Measurements from ENCODE around the gene STXBP5L. TPM values are rescaled to one million over a fixed set of nuclear protein-coding genes. Genes with fewer than 3 reads are reported as not detected.

Gene STXBP5L
- total RNA-seq, 1 donor from 2014 or later, result not detected

- Histone ChIP-seq H3K4me3 (ENCODE audit: low read depth, low read length) (no peak overlapping the region), H3K36me3 (ENCODE audit: control insufficient read depth, insufficient read depth, low read length) (no peaks in the 10 kb centered on the region), H3K27me3 (ENCODE audit: control insufficient read depth, insufficient read depth, low read length) (no peaks in the 10 kb centered on the region)
- no peak for DNase-seq (ENCODE audit: low read depth)
- FAIRE-seq, result no peak
- no peak for TF ChIP-seq CTCF (IDR thresholded peaks at IDR 0.05; ENCODE audit: insufficient read depth, low read length, severe bottlenecking)
Measured at GRCh38 chr3:121111914-121112612, 204.1 kb downstream of the STXBP5L start.

GRCh38 chr3:121126033-121126706, 218.2 kb downstream of the STXBP5L start:
- Histone ChIP-seq H3K4me3 (ENCODE audit: low read depth, low read length) (no peak overlapping the region), H3K36me3 (ENCODE audit: control insufficient read depth, insufficient read depth, low read length) (no peaks in the 10 kb centered on the region), H3K27me3 (ENCODE audit: control insufficient read depth, insufficient read depth, low read length) (no peaks in the 10 kb centered on the region)
- FAIRE-seq (no peak), DNase-seq (ENCODE audit: low read depth) (no peak)
- no peak for TF ChIP-seq CTCF (IDR thresholded peaks at IDR 0.05; ENCODE audit: insufficient read depth, low read length, severe bottlenecking)

- DNase-seq (ENCODE audit: low read depth), result no peak
- Histone ChIP-seq H3K4me3 (ENCODE audit: low read depth, low read length) (no peak overlapping the region), H3K27me3 (ENCODE audit: control insufficient read depth, insufficient read depth, low read length) (no peaks in the 10 kb centered on the region), H3K36me3 (ENCODE audit: control insufficient read depth, insufficient read depth, low read length) (no peaks in the 10 kb centered on the region)
- FAIRE-seq, result no peak
- TF ChIP-seq CTCF (IDR thresholded peaks at IDR 0.05; ENCODE audit: insufficient read depth, low read length, severe bottlenecking), result no peak
Measured at GRCh38 chr3:121126707-121127035, 218.7 kb downstream of the STXBP5L start.

- Histone ChIP-seq H3K4me3 (ENCODE audit: low read depth, low read length) (no peak overlapping the region), H3K27me3 (ENCODE audit: control insufficient read depth, insufficient read depth, low read length) (no peaks in the 10 kb centered on the region), H3K36me3 (ENCODE audit: control insufficient read depth, insufficient read depth, low read length) (no peaks in the 10 kb centered on the region)
- peak; percentile 26 for TF ChIP-seq CTCF (IDR thresholded peaks at IDR 0.05; ENCODE audit: insufficient read depth, low read length, severe bottlenecking)
- DNase-seq (ENCODE audit: low read depth), result peak; percentile 15
- no peak for FAIRE-seq
Measured at GRCh38 chr3:121152573-121152972, 244.6 kb downstream of the STXBP5L start.

- DNase-seq (ENCODE audit: low read depth), result no peak
- H3K27me3 ChIP-seq (ENCODE audit: control insufficient read depth, insufficient read depth, low read length), result no peaks in the 10 kb centered on the region
- no peak for FAIRE-seq
- no peak for TF ChIP-seq CTCF (IDR thresholded peaks at IDR 0.05; ENCODE audit: insufficient read depth, low read length, severe bottlenecking)
- H3K36me3 ChIP-seq (ENCODE audit: control insufficient read depth, insufficient read depth, low read length), result no peaks in the 10 kb centered on the region
- no peak overlapping the region for H3K4me3 ChIP-seq (ENCODE audit: low read depth, low read length)
Measured at GRCh38 chr3:121153851-121154250, 245.8 kb downstream of the STXBP5L start.

Measured in bronchial epithelial cell (primary cell).